Neural cell (in vitro differentiated cells): ENCODE measurements around the gene ROR1. TPM values are rescaled to one million over a fixed set of nuclear protein-coding genes. Genes with fewer than 3 reads are reported as not detected.

ENCODE experiments used
- H2AFZ ChIP-seq: fragments of 200-600, 300-800 bp; sonication (generic), shearing (Covaris generic); 2 replicates; pipeline ENCODE4 v1.6.0; 2014; ENCODE audit warnings: low read depth, mild to moderate bottlenecking, antibody characterized with exemption, low read length, moderate library complexity
- H3F3A ChIP-seq: fragments of 200-600 bp; shearing (Covaris generic); 2 replicates; pipeline ENCODE4 v1.6.1; 2016; ENCODE audit warnings: mild to moderate bottlenecking, moderate library complexity, mixed read lengths, antibody characterized with exemption, low read length; ENCODE audit not compliant: insufficient read depth, poor library complexity, severe bottlenecking
- H3K27ac ChIP-seq: fragments of 200-600, 300-800 bp; sonication (generic), shearing (Covaris generic); 2 replicates; pipeline ENCODE4 v1.5.1; 2014; ENCODE audit warnings: mild to moderate bottlenecking, low read length, moderate library complexity
- H3K27me3 ChIP-seq: fragments of 300-800, 200-600 bp; sonication (generic), shearing (Covaris generic); 2 replicates; pipeline ENCODE4 v1.6.0; 2014; ENCODE audit warnings: mild to moderate bottlenecking, low read depth, low read length, moderate library complexity; ENCODE audit not compliant: insufficient read depth
- H3K36me3 ChIP-seq: fragments of 300-800, 200-600 bp; sonication (generic), shearing (Covaris generic); 2 replicates; pipeline ENCODE4 v1.5.1; 2014; ENCODE audit warnings: mild to moderate bottlenecking, antibody characterized with exemption, low read length, moderate library complexity; ENCODE audit not compliant: insufficient read depth
- H3K4me2 ChIP-seq: fragments of 300-800, 200-600 bp; sonication (generic), shearing (Covaris generic); 2 replicates; pipeline ENCODE4 v1.6.0; 2014; ENCODE audit warnings: mild to moderate bottlenecking, low read length
- H3K4me3 ChIP-seq: fragments of 300-800, 200-600 bp; sonication (generic), shearing (Covaris generic); 2 replicates; pipeline ENCODE4 v1.5.1; 2014; ENCODE audit warnings: mild to moderate bottlenecking, low read length, moderate library complexity
- H3K79me2 ChIP-seq: fragments of 200-600 bp; shearing (Covaris generic); replicated peaks from 2 replicates; pipeline ENCODE4 v1.6.0; 2014; ENCODE audit warnings: mild to moderate bottlenecking, low read length, moderate library complexity; ENCODE audit not compliant: insufficient read depth
- H3K9ac ChIP-seq: fragments of 300-800, 200-600 bp; sonication (generic), shearing (Covaris generic); 2 replicates; pipeline ENCODE4 v1.6.1; 2016; ENCODE audit warnings: mild to moderate bottlenecking, low read length, mixed read lengths
- H3K9me2 ChIP-seq: fragments of 200-600 bp; shearing (Covaris generic); 2 replicates; pipeline ENCODE4 v1.6.1; 2016; ENCODE audit warnings: mild to moderate bottlenecking, low read length, mixed read lengths; ENCODE audit not compliant: insufficient read depth
- H3K9me3 ChIP-seq: fragments of 200-600, 300-800 bp; sonication (generic), shearing (Covaris generic); 2 replicates; pipeline ENCODE4 v1.6.1; 2016; ENCODE audit warnings: mild to moderate bottlenecking, mixed run types, low read length, moderate library complexity, mixed read lengths
- H4K20me1 ChIP-seq: fragments of 200-600 bp; shearing (Covaris generic); 2 replicates; pipeline ENCODE4 v1.6.1; 2016; ENCODE audit warnings: mild to moderate bottlenecking, mixed run types; ENCODE audit not compliant: insufficient read depth
- CTCF ChIP-seq: fragments of 450-650 bp; IDR thresholded peaks from 2 replicates; pipeline ENCODE4 v1.5.1; 2014; ENCODE audit warnings: antibody characterized with exemption, mild to moderate bottlenecking, moderate library complexity; ENCODE audit not compliant: poor library complexity, severe bottlenecking
- EP300 ChIP-seq: fragments of 450-650 bp; conservative IDR thresholded peaks from 2 replicates; pipeline ENCODE4 v1.6.1; 2014; ENCODE audit warnings: antibody characterized with exemption, mild to moderate bottlenecking, moderate library complexity; ENCODE audit not compliant: poor library complexity, severe bottlenecking
- EZH2 ChIP-seq: fragments of 200-600, 300-800 bp; shearing (Covaris generic), sonication (generic); IDR thresholded peaks from 2 replicates; pipeline ENCODE4 v1.6.1; 2014; ENCODE audit warnings: antibody characterized with exemption, low read length, borderline replicate concordance, mild to moderate bottlenecking; ENCODE audit not compliant: insufficient read depth, poor library complexity, severe bottlenecking
- MXI1 ChIP-seq: fragments of 450-650 bp; conservative IDR thresholded peaks from 2 replicates; pipeline ENCODE4 v1.6.1; 2014; ENCODE audit warnings: antibody characterized with exemption, mild to moderate bottlenecking; ENCODE audit not compliant: poor library complexity, severe bottlenecking
- POLR2AphosphoS5 ChIP-seq: IDR thresholded peaks from 2 replicates; pipeline ENCODE4 v1.6.1; 2012
- RAD21 ChIP-seq: fragments of 450-650 bp; conservative IDR thresholded peaks from 2 replicates; pipeline ENCODE4 v1.6.1; 2014; ENCODE audit warnings: antibody characterized with exemption, mild to moderate bottlenecking, moderate library complexity
- REST ChIP-seq: IDR thresholded peaks from 2 replicates; pipeline ENCODE4 v1.6.1; 2012; ENCODE audit warnings: borderline replicate concordance
- SMC3 ChIP-seq: fragments of 450-650 bp; conservative IDR thresholded peaks from 2 replicates; pipeline ENCODE4 v1.6.1; 2014; ENCODE audit warnings: antibody characterized with exemption, mild to moderate bottlenecking, moderate library complexity; ENCODE audit not compliant: poor library complexity
- TAF1 ChIP-seq: IDR thresholded peaks from 2 replicates; pipeline ENCODE4 v1.6.1; 2012; ENCODE audit warnings: low read depth
- polyA plus RNA-seq: library from polyadenylated mRNA; depleted of rRNA; stranded (reverse); fragments of >200 nt; gene quantifications from 2 replicates; pipeline ENCODE4 v1.2.3, GENCODE V29; 2014

Gene ROR1
- polyA plus RNA-seq, 1 donor from 2014 or later, result 0.27 TPM

GRCh38 chr1:63757334-63757733, 16.5 kb upstream of the ROR1 start:
- Histone ChIP-seq H3K36me3 (no peaks in the 10 kb centered on the region), H3F3A (no peaks in the 10 kb centered on the region), H3K9ac (no peak overlapping the region), H3K27ac (no peak overlapping the region), H3K79me2 (no peaks in the 10 kb centered on the region), H3K9me2 (no peaks in the 10 kb centered on the region), H2AFZ (no peak overlapping the region), H4K20me1 (no peaks in the 10 kb centered on the region), H3K9me3 (no peaks in the 10 kb centered on the region), H3K4me2 (no peak overlapping the region), H3K27me3 (no peaks in the 10 kb centered on the region), H3K4me3 (no peak overlapping the region)
- TF ChIP-seq EZH2, result no peak
- no peak for TF ChIP-seq MXI1
- TF ChIP-seq CTCF, result no peak
- no peak for TF ChIP-seq TAF1
- no peak for TF ChIP-seq POLR2AphosphoS5
- TF ChIP-seq REST, result no peak
- no peak for TF ChIP-seq EP300
- no peak for TF ChIP-seq SMC3
- no peak for TF ChIP-seq RAD21

- no peaks in the 10 kb centered on the region for H3F3A ChIP-seq
- H3K79me2 ChIP-seq, result no peaks in the 10 kb centered on the region
- H4K20me1 ChIP-seq, result no peaks in the 10 kb centered on the region
- H3K27ac ChIP-seq, result no peak overlapping the region
- no peak overlapping the region for H3K4me3 ChIP-seq
- TF ChIP-seq TAF1, result no peak
- no peaks in the 10 kb centered on the region for H3K9me3 ChIP-seq
- no peaks in the 10 kb centered on the region for H3K27me3 ChIP-seq
- no peaks in the 10 kb centered on the region for H3K36me3 ChIP-seq
- H3K9ac ChIP-seq, result no peak overlapping the region
- no peak overlapping the region for H3K4me2 ChIP-seq
- no peak overlapping the region for H2AFZ ChIP-seq
- H3K9me2 ChIP-seq, result no peaks in the 10 kb centered on the region
Observed at GRCh38 chr1:63758791-63759190, 15.0 kb upstream of the ROR1 start.

DNA sequence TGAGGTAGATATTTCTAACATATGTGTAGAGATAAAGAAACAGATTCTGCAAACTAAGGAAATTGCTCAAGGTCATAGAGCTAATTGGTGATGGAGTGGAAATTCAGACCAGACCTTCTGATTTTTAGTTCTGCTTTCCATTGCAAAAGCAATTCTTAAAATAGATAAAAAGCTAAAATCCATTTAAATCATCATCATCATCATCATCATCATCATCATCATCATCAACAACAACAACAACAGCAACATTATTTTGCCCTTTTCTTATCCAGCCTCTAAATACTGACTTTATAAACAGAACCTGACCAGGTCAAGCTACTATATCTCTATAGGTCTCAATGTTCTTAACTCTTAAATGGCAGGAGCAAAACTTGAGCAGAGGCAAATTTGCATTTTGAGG, 14.0 kb upstream of the ROR1 start:
- H3K9me3 ChIP-seq, result no peaks in the 10 kb centered on the region
- no peak overlapping the region for H3K4me3 ChIP-seq
- H3K36me3 ChIP-seq, result no peaks in the 10 kb centered on the region
- TF ChIP-seq CTCF, result no peak
- TF ChIP-seq RAD21, result no peak
- no peak for TF ChIP-seq TAF1
- no peak for TF ChIP-seq EZH2
- TF ChIP-seq EP300, result no peak
- TF ChIP-seq POLR2AphosphoS5, result no peak
- no peak for TF ChIP-seq SMC3
- TF ChIP-seq MXI1, result no peak
- TF ChIP-seq REST, result no peak
- no peak overlapping the region for H3K9ac ChIP-seq
- H3K9me2 ChIP-seq, result no peaks in the 10 kb centered on the region
- H3K27me3 ChIP-seq, result no peaks in the 10 kb centered on the region
- no peak overlapping the region for H2AFZ ChIP-seq
- no peak overlapping the region for H3K4me2 ChIP-seq
- H4K20me1 ChIP-seq, result no peaks in the 10 kb centered on the region
- H3K79me2 ChIP-seq, result no peaks in the 10 kb centered on the region
- no peaks in the 10 kb centered on the region for H3F3A ChIP-seq
- no peak overlapping the region for H3K27ac ChIP-seq
